DMS79 (cell line): ENCODE data around the gene PCDHGB7.
"Not testable (repeated sequence)": the region's sequence is repeated elsewhere in the genome, so short reads cannot be mapped to it uniquely, and the experiment has no call there.

Experiments
- DNase-seq: peaks from one replicate; lab custom pipeline; 2025; lab: John Stamatoyannopoulos, UW

Gene PCDHGB7

DNA sequence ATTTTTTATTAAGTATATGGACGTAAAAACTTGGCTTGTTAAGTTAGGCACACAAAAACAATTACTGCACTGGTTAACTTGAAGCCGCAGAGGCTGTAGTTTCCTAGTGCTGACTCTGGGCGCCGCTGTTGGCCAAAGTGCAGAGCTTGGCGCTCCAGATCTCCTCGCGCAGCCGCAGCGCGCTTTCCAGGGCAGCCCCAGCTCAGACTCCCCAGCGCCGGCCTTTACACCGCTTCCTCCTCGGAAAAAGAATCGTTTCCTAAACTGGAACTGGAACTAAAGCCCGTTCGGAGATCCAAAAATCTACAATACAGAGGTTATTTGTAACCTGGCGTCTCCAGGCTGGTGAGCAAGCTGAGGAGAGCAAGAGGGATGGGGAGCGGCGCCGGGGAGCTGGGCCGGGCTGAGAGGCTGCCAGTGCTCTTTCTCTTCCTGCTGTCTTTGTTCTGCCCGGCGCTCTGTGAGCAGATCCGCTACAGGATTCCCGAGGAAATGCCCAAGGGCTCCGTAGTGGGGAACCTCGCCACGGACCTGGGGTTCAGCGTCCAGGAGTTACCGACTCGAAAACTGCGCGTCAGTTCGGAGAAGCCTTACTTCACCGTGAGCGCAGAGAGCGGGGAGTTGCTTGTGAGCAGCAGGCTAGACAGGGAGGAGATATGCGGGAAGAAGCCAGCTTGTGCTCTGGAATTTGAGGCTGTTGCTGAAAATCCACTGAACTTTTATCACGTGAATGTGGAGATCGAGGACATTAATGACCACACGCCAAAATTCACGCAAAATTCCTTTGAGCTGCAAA is 19.5 kb upstream of the PCDHGB7 start, which contains the start of gene PCDHGB5:
PCDHGB5 (plus strand) TSS at position 192 of the 796 bp plus-strand sequence; CDS start at position 373, 181 bp downstream.
- DNase-seq = not testable (repeated sequence)

DNA sequence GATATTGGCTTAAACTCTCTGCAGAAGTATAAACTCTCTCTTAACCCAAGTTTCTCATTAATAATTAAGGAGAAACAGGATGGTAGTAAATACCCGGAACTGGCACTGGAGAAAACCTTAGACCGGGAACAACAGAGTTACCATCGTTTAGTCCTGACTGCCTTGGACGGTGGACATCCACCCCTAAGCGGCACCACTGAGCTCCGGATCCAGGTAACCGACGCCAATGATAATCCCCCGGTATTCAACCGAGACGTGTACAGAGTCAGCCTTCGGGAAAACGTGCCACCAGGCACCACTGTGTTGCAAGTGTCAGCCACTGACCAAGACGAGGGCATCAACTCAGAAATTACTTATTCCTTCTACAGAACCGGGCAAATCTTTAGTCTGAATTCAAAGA is 18.9 kb upstream of the PCDHGB7 start:
- no peak for DNase-seq

DNA sequence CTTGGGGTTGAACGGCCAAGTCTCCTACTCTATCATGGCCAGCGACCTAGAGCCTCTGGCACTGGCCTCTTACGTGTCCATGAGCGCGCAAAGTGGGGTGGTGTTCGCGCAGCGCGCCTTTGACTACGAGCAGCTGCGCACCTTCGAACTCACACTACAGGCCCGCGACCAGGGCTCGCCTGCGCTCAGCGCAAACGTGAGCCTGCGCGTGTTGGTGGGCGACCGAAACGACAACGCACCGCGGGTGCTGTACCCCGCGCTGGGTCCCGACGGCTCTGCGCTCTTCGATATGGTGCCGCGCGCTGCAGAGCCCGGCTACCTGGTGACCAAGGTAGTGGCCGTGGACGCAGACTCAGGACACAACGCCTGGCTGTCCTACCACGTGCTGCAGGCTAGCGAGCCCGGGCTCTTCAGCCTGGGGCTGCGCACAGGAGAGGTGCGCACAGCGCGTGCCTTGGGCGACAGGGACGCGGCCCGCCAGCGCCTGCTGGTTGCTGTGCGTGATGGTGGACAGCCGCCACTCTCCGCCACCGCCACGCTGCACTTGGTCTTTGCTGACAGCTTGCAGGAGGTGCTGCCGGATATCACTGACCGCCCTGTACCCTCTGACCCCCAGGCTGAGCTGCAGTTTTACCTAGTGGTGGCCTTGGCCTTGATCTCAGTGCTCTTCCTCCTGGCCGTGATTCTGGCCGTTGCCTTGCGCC is 17.8 kb upstream of the PCDHGB7 start:
- no peak for DNase-seq

DNA sequence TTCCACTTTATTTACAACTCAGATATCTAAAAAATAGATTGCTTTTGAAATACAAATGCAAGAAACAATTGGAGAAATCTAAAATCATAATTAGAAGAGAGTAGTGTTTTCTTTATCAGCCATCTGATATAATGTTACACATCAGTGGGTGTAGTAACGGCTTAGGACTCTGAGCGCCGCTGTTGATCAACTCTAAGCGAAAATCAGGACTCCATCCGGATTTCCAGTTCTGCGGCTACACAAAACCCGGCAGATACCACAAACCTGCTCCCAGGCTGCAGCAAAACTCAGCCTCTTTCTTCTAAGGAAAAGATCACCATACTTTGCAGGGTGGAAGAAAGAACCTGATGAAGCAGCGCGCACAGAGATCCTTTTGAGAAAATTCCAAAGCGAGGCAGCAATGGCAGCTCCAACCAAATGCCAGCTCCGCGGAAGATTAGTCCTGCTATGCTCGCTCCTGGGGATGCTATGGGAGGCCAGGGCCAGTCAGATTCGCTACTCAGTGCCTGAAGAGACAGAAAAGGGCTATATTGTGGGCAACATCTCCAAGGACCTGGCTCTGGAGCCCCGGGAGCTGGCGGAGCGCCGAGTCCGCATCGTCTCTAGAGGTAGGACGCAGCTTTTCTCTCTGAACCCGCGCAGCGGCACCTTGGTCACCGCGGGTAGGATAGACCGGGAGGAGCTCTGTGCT is 14.8 kb upstream of the PCDHGB7 start, which contains the start of gene PCDHGA9:
PCDHGA9 (plus strand) TSS at position 226 of the 691 bp plus-strand sequence; CDS start at position 401, 175 bp downstream.
- no peak for DNase-seq

DNA sequence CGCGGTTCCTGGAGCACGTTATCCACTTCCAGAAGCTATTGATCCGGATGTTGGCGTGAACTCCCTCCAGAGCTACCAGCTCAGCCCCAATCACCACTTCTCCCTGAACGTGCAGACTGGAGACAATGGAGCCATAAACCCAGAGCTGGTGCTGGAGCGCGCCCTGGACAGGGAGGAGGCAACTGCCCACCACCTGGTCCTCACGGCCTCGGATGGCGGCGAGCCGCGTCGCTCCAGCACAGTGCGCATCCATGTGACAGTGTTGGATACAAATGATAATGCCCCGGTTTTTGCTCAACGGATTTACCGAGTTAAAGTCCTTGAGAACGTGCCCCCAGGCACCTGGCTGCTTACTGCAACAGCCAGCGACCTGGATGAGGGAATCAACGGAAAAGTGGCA is 14.1 kb upstream of the PCDHGB7 start:
- DNase-seq = no peak

DNA sequence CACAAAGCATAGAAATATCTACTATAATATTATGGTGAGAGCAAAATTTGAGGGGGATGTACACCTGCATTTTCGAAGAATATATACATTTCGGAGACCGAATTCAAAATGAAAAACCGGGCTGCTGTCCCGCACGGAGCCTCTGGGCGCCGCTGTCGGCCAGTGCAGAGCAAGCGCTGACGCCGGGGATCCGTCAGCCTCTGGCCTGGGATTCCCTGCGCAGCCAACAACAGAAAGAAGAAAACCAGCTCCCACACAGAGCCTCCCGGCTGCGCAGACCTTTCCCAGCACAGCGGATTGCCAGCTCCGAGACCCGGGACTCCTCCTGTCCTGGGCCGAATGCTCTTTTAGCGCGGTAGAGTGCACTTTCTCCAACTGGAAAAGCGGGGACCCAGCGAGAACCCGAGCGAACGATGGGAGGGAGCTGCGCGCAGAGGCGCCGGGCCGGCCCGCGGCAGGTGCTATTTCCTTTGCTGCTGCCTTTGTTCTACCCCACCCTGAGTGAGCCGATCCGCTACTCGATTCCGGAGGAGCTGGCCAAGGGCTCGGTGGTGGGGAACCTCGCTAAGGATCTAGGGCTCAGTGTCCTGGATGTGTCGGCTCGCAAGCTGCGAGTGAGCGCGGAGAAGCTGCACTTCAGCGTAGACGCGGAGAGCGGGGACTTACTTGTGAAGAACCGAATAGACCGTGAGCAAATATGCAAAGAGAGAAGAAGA is 9.5 kb upstream of the PCDHGB7 start, which contains the start of gene PCDHGB6:
PCDHGB6 (plus strand) TSS at position 232 of the 716 bp plus-strand sequence; CDS start at position 414, 182 bp downstream.
- DNase-seq = not testable (repeated sequence)

DNA sequence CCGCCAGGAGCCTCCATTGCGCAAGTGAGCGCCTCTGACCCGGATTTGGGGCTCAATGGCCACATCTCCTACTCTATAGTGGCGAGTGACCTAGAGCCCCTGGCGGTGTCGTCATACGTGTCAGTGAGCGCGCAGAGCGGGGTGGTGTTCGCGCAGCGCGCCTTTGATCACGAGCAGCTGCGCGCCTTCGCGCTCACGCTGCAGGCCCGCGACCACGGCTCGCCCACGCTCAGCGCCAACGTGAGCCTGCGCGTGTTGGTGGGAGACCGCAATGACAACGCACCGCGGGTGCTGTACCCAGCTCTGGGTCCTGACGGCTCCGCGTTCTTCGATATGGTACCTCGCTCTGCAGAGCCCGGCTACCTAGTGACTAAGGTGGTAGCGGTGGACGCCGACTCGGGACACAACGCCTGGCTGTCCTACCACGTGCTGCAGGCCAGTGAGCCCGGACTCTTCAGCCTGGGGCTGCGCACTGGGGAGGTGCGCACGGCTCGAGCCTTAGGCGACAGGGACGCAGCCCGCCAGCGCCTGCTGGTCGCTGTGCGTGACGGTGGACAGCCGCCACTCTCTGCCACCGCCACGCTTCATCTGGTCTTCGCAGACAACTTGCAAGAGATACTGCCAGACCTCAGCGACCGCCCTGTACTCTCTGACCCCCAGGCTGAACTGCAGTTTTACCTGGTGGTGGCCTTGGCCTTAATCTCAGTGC is 7.7 kb upstream of the PCDHGB7 start:
- DNase-seq = no peak

DNA sequence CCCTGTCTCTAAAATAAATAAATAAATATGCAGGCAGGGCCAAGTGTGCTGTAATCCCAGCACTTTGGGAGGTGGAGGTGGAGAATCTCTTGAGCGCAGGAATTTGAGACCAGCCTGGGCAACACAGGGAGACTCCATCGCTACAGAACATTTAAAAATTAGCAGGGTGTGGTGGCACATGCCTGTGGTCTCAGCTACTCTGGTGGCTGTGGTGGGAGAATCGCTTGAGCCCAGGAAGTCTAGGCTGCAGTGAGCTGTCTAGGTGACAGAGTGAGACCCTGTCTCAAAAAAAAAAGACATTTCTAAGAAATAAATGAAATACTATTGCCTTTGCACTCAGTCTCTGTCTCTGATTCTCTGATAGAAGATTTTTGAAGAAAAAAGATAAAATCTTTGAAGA is 5.9 kb upstream of the PCDHGB7 start:
- DNase-seq = no peak

DNA sequence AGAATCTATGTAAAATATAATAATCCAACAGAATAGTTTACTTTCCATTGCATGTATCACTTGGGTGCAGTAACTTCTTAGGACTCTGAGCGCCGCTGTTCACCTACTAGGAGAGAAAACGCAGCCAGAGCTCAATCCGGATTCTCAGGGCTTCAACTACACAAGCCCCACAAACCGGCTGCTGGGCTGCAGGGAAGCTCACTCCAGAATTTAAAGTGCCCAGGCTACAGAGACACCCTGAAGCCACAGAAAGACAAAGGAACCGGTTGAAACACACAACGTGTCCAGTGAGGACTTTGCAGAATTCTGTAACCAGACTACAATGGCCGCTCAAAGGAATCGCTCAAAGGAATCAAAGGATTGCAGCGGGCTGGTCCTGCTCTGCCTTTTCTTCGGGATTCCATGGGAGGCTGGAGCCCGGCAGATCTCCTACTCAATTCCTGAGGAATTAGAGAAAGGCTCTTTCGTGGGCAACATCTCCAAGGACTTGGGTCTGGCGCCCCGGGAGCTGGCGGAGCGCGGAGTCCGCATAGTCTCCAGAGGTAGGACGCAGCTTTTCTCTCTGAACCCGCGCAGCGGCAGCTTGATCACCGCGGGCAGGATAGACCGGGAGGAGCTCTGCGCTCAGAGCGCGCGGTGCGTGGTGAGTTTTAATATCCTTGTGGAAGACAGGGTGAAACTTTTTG is 4.5 kb upstream of the PCDHGB7 start, which contains the start of gene PCDHGA10:
PCDHGA10 (plus strand) TSS at position 134 of the 686 bp plus-strand sequence; CDS start at position 323, 189 bp downstream.
- no peak for DNase-seq

DNA sequence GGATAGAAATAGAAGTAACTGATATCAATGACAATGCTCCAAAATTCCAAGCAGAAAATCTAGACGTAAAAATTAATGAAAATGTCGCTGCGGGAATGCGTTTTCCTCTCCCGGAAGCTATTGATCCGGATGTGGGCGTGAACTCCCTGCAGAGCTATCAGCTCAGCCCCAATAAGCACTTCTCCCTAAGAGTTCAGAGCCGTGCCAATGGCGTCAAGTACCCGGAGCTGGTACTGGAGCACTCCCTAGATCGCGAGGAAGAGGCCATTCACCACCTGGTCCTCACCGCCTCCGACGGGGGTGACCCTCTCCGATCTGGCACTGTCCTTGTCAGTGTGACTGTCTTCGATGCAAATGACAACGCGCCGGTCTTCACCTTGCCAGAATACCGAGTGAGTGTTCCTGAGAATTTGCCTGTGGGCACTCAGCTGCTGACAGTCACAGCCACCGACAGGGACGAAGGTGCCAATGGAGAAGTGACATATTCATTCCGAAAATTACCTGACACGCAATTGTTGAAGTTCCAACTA is 3.9 kb upstream of the PCDHGB7 start:
- DNase-seq = no peak

DNA sequence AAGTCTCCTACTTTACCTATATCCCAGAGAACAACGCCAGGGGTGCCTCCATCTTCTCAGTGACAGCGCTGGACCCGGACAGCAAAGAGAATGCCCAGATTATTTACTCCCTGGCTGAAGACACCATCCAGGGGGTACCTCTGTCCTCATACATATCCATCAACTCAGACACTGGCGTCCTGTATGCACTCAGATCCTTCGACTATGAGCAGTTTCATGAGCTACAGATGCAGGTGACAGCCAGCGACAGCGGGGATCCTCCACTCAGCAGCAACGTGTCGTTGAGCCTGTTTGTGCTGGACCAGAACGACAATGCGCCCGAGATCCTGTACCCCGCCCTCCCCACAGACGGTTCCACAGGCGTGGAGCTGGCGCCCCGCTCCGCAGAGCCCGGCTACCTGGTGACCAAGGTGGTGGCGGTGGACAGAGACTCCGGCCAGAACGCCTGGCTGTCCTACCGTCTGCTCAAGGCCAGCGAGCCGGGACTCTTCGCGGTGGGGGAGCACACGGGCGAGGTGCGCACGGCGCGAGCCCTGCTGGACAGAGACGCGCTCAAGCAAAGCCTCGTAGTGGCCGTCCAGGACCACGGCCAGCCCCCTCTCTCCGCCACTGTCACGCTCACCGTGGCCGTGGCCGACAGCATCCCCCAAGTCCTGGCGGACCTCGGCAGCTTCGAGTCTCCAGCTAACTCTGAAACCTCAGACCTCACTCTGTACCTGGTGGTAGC is 2.8 kb upstream of the PCDHGB7 start:
- DNase-seq = not testable (repeated sequence)

DNA sequence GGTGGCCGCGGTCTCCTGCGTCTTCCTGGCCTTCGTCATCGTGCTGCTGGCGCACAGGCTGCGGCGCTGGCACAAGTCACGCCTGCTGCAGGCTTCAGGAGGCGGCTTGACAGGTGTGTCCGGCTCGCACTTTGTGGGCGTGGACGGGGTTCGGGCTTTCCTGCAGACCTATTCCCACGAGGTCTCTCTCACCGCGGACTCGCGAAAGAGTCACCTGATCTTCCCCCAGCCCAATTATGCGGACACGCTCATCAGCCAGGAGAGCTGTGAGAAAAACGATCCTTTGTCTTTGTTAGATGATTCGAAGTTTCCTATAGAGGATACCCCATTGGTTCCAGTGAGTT is 2.2 kb upstream of the PCDHGB7 start:
- DNase-seq = not testable (repeated sequence)

DNA sequence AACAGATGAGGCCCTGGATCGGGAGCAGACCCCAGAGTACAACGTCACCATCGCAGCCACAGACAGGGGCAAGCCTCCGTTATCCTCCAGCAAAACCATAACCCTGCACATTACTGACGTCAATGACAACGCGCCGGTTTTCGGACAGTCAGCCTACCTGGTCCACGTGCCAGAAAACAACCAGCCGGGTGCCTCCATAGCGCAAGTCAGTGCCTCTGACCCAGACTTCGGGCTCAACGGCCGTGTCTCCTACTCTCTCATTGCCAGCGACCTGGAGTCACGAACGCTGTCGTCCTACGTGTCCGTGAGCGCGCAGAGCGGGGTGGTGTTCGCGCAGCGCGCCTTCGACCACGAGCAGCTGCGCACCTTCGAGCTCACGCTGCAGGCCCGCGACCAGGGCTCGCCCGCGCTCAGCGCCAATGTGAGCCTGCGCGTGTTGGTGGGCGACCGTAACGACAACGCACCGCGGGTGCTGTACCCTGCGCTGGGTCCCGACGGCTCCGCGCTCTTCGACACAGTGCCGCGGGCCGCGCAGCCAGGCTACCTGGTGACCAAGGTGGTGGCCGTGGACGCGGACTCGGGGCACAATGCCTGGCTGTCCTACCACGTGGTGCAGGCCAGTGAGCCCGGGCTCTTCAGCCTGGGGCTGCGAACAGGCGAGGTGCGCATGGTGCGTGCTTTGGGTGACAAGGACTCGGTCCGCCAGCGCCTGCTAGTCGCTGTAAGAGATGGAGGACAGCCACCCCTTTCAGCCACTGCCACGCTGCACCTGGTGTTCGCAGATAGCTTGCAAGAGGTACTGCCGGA is 1.8 kb downstream of the PCDHGB7 start:
- no peak for DNase-seq

DNA sequence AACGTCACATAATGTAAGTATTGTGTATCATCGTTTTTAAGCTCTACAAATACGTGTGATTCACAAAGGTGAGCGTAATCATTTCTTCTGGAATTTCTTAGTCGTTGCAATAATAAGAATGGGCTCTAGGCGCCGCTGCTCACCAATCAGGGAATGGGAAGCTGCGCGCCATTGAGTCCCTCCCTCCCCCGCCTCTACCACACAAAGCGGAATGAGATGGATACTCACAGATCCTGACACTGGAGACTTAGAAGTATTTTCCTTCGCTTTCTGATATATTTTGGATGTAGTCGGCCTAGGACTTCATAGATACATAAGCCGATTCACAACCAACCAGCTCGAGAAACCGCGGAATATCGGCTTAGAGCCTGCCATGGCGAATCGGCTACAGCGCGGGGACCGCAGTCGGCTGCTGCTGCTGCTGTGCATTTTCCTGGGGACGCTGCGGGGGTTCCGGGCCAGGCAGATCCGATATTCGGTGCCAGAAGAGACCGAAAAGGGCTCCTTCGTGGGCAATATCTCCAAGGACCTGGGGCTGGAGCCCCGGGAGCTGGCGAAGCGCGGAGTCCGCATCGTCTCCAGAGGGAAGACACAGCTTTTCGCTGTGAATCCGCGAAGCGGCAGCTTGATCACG is 3.5 kb downstream of the PCDHGB7 start, which contains the start of gene PCDHGA11:
PCDHGA11 (plus strand) TSS at position 197 of the 634 bp plus-strand sequence; CDS start at position 374, 177 bp downstream.
- no peak for DNase-seq

DNA sequence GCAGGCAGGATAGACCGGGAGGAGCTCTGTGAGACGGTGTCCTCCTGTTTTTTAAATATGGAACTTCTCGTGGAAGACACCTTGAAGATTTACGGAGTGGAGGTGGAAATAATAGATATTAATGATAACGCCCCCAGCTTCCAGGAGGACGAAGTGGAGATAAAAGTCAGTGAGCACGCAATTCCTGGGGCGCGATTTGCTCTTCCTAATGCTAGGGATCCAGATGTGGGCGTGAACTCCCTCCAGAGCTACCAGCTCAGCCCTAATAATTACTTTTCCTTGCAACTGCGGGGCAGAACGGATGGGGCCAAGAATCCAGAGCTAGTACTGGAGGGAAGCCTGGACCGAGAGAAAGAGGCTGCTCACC is 4.0 kb downstream of the PCDHGB7 start:
- DNase-seq = no peak

DNA sequence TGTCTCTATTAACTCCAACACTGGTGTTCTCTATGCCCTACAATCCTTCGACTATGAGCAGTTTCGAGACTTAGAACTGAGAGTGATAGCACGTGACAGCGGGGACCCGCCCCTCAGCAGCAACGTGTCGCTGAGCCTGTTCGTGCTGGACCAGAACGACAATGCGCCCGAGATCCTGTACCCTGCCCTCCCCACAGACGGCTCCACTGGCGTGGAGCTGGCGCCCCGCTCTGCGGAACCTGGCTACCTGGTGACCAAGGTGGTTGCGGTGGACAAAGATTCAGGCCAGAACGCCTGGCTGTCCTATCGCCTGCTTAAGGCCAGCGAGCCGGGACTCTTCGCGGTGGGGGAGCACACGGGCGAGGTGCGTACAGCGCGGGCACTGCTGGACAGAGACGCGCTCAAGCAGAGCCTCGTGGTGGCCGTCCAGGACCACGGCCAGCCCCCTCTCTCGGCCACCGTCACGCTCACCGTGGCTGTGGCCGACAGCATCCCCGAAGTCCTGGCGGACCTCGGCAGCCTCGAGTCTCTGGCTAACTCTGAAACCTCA is 5.3 kb downstream of the PCDHGB7 start:
- DNase-seq = no peak

DNA sequence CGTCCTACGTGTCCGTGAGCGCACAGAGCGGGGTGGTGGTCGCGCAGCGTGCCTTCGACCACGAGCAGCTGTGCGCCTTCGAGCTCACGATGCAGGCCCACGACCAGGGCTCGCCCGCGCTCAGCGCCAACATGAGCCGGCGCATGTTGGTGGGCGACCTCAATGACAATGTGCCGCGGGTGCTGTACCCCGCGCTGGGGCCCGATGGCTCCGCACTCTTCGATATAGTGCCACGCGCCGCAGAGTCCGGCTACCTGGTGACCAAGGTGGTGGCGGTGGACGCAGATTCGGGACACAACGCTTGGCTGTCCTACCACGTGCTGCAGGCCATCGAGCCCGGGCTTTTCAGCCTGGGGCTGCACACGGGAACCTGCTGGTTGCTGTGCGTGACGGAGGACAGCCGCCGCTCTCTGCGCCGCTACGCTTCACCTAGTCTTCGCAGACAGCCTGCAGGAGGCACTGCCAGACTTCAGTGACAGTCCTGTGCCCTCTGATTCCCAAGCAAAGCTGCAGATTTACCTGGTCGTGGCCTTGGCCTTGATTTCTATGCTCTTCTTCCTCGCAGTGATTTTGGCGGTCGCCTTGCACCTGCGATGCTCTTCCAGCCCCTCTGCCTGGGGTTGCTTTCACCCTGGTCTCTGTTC is 10.4 kb downstream of the PCDHGB7 start:
- no peak for DNase-seq
